Activated CD8-positive, alpha-beta memory T cell treated with anti-CD3 and anti-CD28 coated beads for 48 hours (primary cell): ENCODE data around the gene MAML3.

Experiments used
- DNase-seq, 3 experiments: peaks; one replicate each; pipeline ENCODE4 v3.0.0-alpha.2; 2020; ENCODE audit warnings: low read depth in 2 of 3, low spot score in 2 of 3

Gene MAML3

GRCh38 chr4:140005699-140006098 lies 148.3 kb downstream of the MAML3 start:
- no peak for DNase-seq

- DNase-seq = no peak
Measured at GRCh38 chr4:140004922-140005627, 148.9 kb downstream of the MAML3 start.

- no peak for DNase-seq
Measured at GRCh38 chr4:140004549-140004895, 149.5 kb downstream of the MAML3 start.

- no peak for DNase-seq
Measured at GRCh38 chr4:140003876-140004548, 150.0 kb downstream of the MAML3 start.

GRCh38 chr4:140000232-140000631 lies 153.8 kb downstream of the MAML3 start:
- no peak for DNase-seq

GRCh38 chr4:139988863-139989765 lies 164.9 kb downstream of the MAML3 start:
- peak in 1 of 3 experiments; percentile 13 for DNase-seq

- DNase-seq = no peak
Measured at GRCh38 chr4:139987502-139987850, 166.5 kb downstream of the MAML3 start.

GRCh38 chr4:139986689-139987501 lies 167.1 kb downstream of the MAML3 start:
- no peak for DNase-seq

GRCh38 chr4:139986106-139986505 lies 167.9 kb downstream of the MAML3 start:
- no peak for DNase-seq

- no peak for DNase-seq
Measured at GRCh38 chr4:139985401-139985800, 168.6 kb downstream of the MAML3 start.

GRCh38 chr4:139984471-139984870 lies 169.5 kb downstream of the MAML3 start:
- no peak for DNase-seq

GRCh38 chr4:139978692-139979091 lies 175.3 kb downstream of the MAML3 start:
- DNase-seq = no peak

- no peak for DNase-seq
Measured at GRCh38 chr4:139977838-139978609, 176.0 kb downstream of the MAML3 start.

- DNase-seq = no peak
Measured at GRCh38 chr4:139975830-139976272, 178.1 kb downstream of the MAML3 start.

GRCh38 chr4:139973616-139974015 lies 180.4 kb downstream of the MAML3 start:
- DNase-seq = no peak

- no peak for DNase-seq
Measured at GRCh38 chr4:139973015-139973414, 181.0 kb downstream of the MAML3 start.

GRCh38 chr4:139972305-139972704 lies 181.7 kb downstream of the MAML3 start:
- DNase-seq = no peak

- DNase-seq = no peak
Measured at GRCh38 chr4:139971111-139971510, 182.9 kb downstream of the MAML3 start.

GRCh38 chr4:139969635-139970266 lies 184.2 kb downstream of the MAML3 start:
- no peak for DNase-seq

GRCh38 chr4:139968831-139969230 lies 185.2 kb downstream of the MAML3 start:
- DNase-seq = no peak
